ENCODE data around the gene RNF10.
"Not testable (repeated sequence)": the region's sequence is repeated elsewhere in the genome, so short reads cannot be mapped to it uniquely, and the experiment has no call there.

Gene RNF10

GRCh38 chr12:120528861-120529525 lies 5.2 kb upstream of the RNF10 start, which contains the start of gene COQ5:
COQ5 (minus strand) TSS chr12:120529158; CDS start chr12:120529141, 17 bp downstream.
- no peaks in the 10 kb centered on the region for H3K36me3 ChIP-seq (ENCODE audit: low read length)
- H3K27ac ChIP-seq (ENCODE audit: low read depth, low read length): peak within 1 kb of the TSS; percentile 19
- TF ChIP-seq CTCF (IDR thresholded peaks at IDR 0.05; ENCODE audit: insufficient read depth, low read length, poor library complexity, severe bottlenecking) (no peak), EZH2phosphoT487 (conservative IDR thresholded peaks at IDR 0.05; ENCODE audit: low read length) (no peak)

DNA sequence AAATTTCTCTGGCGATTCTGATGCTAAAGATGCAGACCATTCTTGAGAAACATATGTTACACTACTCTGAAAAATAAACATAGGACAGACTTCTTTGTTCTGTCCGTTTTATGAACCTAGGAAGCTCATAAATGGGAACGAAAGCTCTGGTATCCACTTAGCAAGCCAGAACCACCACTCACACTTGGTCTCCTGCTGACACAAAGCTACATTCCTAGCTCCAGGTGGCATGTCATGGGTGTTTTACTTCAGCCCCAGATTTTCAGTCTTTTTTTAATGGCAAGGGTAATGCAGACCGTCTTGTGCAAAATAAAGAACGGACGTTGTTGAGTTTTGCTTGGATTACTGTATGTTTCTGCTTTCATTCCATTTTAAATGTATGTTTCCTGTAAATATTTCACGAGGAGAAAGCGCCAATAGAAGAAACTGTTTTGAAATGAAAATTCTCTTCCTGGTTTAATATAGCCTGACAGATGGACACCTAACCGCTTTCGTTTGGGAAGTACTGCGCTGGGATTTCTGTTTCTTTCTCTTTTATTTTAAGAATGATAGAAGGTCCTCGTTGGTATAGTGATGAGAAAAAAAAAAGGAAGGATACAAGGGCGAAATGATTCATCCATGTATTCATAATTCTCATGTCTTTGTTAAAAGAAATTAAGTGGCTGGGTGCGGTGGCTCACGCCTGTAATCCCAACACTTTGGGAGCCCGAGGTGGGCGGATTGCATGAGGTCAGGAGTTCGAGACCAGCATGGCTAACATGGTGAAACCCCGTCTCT lies 4.3 kb upstream of the RNF10 start:
- H3K27ac ChIP-seq (ENCODE audit: low read depth, low read length): peak overlapping the region; percentile 19; the same call in 1 of the 2 replicates
- H3F3A ChIP-seq (ENCODE audit: insufficient read depth): peaks cover 15% of the 10 kb centered on the region
- no peaks in the 10 kb centered on the region for H4K20me1 ChIP-seq (ENCODE audit: low read depth, low read length)
- H3K27me3 ChIP-seq (ENCODE audit: low read length): no peaks in the 10 kb centered on the region
- peak overlapping the region; percentile 93 for H3K4me2 ChIP-seq (ENCODE audit: low read depth, low read length, poor library complexity, severe bottlenecking)
- H3K36me3 ChIP-seq (ENCODE audit: low read length): no peaks in the 10 kb centered on the region
- no peaks in the 10 kb centered on the region for H3K9me3 ChIP-seq (ENCODE audit: insufficient read depth, low read length)
- H3K9ac ChIP-seq (ENCODE audit: low read length): peak overlapping the region; percentile 68
- no peaks in the 10 kb centered on the region for H3K9me2 ChIP-seq (replicated peaks; ENCODE audit: insufficient read depth, low read length)
- H2AFZ ChIP-seq (ENCODE audit: low read depth, low read length, severe bottlenecking): peak overlapping the region; percentile 93
- TF ChIP-seq CTCF (IDR thresholded peaks at IDR 0.05; ENCODE audit: insufficient read depth, low read length, poor library complexity, severe bottlenecking) (no peak), EZH2phosphoT487 (conservative IDR thresholded peaks at IDR 0.05; ENCODE audit: low read length) (no peak)
- peaks cover 10% of the 10 kb centered on the region for H3K79me2 ChIP-seq (ENCODE audit: insufficient read depth, low read length)
- peak overlapping the region; percentile 70 for H3K4me3 ChIP-seq (ENCODE audit: insufficient read depth, low read length, poor library complexity, severe bottlenecking)

More at GRCh38 chr12:120528861-120529525, 5.2 kb upstream of the RNF10 start, which contains the start of gene COQ5:
- H4K20me1 ChIP-seq (ENCODE audit: low read depth, low read length): no peaks in the 10 kb centered on the region
- peak within 1 kb of the TSS; percentile 70 for H3K4me3 ChIP-seq (ENCODE audit: insufficient read depth, low read length, poor library complexity, severe bottlenecking)
- H3K9me3 ChIP-seq (ENCODE audit: insufficient read depth, low read length): no peaks in the 10 kb centered on the region
- H3F3A ChIP-seq (ENCODE audit: insufficient read depth): peaks cover 15% of the 10 kb centered on the region
- H3K27me3 ChIP-seq (ENCODE audit: low read length): no peaks in the 10 kb centered on the region
- H2AFZ ChIP-seq (ENCODE audit: low read depth, low read length, severe bottlenecking): peak within 1 kb of the TSS; percentile 93
- H3K4me2 ChIP-seq (ENCODE audit: low read depth, low read length, poor library complexity, severe bottlenecking): peak within 1 kb of the TSS; percentile 93
- H3K79me2 ChIP-seq (ENCODE audit: insufficient read depth, low read length): peaks cover 4% of the 10 kb centered on the region; the same call in 1 of the 2 replicates
- no peaks in the 10 kb centered on the region for H3K9me2 ChIP-seq (replicated peaks; ENCODE audit: insufficient read depth, low read length)
- H3K9ac ChIP-seq (ENCODE audit: low read length): peak within 1 kb of the TSS; percentile 68

DNA sequence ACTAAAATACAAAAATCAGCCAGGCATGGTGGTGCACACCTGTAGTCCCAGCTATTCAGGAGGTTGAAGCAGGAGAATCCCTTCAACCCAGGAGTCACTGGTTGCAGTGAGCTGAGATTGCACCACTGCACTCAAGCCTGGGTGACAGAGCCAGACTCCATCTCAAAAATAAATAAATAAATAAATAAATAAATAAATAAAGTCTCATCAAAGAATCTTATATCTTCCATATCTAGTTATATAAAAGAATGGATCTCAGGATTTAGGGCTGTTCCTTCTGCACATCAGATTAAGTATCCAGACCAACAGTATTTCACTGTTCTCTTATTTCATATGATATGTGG lies 3.8 kb upstream of the RNF10 start:
- H3K4me2 ChIP-seq (ENCODE audit: low read depth, low read length, poor library complexity, severe bottlenecking); H3K9me3 ChIP-seq (ENCODE audit: insufficient read depth, low read length); H2AFZ ChIP-seq (ENCODE audit: low read depth, low read length, severe bottlenecking); H3K9me2 ChIP-seq (replicated peaks; ENCODE audit: insufficient read depth, low read length); H3K9ac ChIP-seq (ENCODE audit: low read length); H3K27me3 ChIP-seq (ENCODE audit: low read length); H3K4me3 ChIP-seq (ENCODE audit: insufficient read depth, low read length, poor library complexity, severe bottlenecking); H3K36me3 ChIP-seq (ENCODE audit: low read length); H3K27ac ChIP-seq (ENCODE audit: low read depth, low read length); H4K20me1 ChIP-seq (ENCODE audit: low read depth, low read length): not testable (repeated sequence)
- peaks cover 20% of the 10 kb centered on the region for H3F3A ChIP-seq (ENCODE audit: insufficient read depth)
- H3K79me2 ChIP-seq (ENCODE audit: insufficient read depth, low read length): peaks cover 16% of the 10 kb centered on the region
